GM18505 (cell line): ENCODE data around the gene SMPX.

ENCODE experiments used
- ATAC-seq: cut with Tn5 transposase; IDR thresholded peaks from one replicate; pipeline ENCODE4 v1.9.1; 2021; ENCODE audit not compliant: unreplicated experiment
- POLR2A ChIP-seq: IDR thresholded peaks from 4 replicates; pipeline ENCODE4 v1.6.1; 2011; ENCODE audit warnings: borderline replicate concordance; ENCODE audit not compliant: insufficient read depth, insufficient read length; ENCODE audit errors: extremely low read depth

The SMPX gene

DNA sequence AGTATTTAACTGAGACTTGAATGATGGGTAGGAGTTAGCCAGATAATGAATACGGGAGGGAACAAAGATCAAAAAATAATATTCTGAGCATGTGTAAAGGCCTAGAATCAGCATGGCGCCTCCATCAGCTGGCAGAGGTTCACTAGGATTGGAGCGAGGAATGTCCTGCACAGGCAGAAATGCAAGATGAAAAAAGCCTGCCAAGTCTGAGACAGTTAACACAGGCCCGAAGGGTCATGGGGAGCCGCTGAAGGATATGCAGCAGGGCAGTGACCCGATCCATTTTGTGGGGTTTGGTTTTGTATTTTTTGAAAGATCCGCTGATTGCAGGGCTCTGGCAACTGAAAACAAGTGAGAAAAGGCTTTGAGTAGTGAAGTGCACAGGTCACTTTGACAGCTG lies 40.1 kb downstream of the SMPX start:
- ATAC-seq: no peak
- no peak for TF ChIP-seq POLR2A

DNA sequence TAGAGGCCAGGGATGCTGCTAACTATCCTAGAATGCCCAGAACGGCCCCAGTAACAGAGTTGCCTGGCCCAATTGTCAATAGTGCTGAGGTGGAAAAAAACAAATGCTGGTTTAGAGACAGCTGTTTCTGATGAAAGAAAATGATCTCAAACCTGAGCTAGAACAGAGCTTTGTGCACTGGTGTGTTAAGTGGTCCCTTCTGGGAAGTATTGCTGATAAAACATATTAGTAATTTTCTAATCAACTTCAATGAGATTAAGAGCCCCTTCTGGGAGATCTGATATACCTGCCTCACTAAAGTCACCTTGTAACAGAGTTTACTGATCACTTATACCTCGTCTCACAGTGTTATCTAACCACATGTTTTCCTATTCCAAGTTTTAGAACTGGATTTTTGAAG lies 42.1 kb downstream of the SMPX start:
- ATAC-seq: no peak
- TF ChIP-seq POLR2A: no peak

DNA sequence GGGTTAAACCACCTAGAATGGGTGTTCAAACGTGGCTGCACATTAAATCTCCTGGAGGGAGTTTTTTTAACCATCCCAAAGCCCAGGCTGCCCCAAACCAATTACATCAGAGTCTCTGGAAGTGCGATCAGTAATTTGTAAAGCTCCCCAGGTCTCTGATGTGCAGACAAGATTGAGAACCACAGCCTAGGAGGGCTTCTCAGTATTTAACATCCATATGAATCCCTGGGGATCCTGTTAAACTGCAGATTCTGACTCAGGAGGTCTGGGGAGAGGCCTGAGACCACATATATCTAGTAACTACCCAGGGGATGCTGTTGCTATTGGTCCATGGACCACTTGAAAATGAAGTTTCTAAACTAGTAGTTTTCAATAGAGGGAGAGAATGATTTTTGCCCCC lies 42.6 kb downstream of the SMPX start:
- no peak for ATAC-seq

DNA sequence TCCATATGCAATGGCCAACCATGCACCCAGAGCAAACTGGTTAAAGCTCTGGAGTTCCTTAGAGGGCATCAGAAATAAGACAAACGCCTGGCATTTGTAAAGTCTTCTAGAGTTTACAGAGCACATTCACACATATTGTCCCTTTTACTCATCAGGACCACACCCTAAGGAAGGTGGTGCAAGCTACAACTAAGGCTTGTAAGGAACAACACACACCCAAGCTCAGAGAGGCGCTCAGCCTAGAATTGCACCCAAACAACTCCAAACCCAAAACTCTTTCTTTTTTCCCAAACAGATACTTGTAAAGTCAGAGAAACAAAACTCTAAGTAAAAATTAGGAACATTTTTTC lies 46.1 kb downstream of the SMPX start:
- no peak for ATAC-seq
- TF ChIP-seq POLR2A: no peak

More for the DNA sequence above, 42.6 kb downstream of the SMPX start:
- no peak for TF ChIP-seq POLR2A

DNA sequence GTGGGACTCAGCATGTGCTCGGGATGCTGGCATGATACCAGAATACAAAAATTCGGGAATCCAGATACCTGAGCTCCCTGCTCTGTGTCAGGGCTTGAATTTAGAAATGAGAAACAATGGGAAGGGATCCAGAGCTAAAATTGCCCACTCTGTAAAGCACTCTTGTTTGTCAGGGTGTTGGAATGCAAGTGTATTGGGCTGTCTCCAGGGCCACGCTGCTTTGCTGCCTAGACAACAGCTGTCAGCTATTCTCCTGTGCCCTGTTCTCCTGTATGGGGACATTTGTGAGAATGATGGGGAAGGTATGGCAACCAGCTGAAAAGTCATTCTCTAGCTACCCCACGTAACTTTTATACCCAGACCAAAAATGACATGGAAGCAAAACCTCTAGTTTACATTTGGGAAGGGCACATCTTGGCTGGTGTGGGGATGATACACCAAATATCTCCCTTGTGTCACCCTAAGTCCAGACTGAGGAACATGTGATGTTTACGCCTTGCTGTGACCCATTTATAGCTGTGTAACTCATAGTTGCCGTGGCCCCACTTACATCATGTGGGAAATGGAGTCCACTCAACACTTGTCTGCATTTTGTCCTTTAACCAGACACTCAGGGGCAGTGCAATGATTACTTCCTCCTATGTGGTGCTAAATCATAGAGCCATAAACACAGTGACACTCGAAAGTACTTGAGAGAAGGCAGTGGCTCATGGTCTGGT lies 46.6 kb downstream of the SMPX start:
- ATAC-seq: no peak
- TF ChIP-seq POLR2A: no peak

DNA sequence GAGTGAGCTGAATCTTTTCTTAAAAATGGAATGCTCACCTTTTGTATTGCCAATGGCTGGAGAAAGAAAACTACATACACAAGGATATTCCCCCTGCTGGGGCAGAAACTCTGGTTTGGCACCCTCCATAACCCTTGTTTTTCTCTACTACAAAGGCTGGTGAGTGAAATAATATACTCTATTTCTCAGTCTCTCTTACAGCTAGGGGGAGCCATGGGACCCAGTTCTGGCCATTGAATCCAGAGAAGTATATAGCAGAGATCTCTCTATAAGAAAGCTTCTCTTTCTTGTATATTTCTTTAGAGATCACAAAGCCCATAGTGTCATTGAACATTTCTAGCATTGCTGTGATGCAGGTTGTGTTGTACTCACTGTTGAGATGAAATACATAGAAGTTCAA lies 49.8 kb downstream of the SMPX start:
- no peak for ATAC-seq
- no peak for TF ChIP-seq POLR2A

DNA sequence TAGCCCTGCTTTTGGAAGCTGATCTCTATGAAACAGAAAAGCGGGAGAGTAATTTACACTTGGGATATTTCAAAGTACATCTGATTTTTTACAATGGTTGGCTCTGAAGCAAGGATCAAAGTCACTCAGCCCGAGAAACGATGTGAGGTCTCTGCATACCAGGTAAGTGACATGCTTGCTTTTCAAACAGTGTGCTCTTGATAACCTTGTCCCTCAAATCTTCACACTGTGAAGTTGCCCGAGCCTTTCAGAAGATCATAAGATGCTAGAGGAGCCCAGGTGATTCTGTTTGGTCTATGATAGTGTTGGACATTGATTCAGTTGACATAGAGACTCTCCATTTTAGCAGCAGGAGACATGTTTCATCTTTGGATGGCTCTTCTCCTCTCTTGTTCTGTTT lies 52.7 kb downstream of the SMPX start:
- ATAC-seq: no peak
- no peak for TF ChIP-seq POLR2A

DNA sequence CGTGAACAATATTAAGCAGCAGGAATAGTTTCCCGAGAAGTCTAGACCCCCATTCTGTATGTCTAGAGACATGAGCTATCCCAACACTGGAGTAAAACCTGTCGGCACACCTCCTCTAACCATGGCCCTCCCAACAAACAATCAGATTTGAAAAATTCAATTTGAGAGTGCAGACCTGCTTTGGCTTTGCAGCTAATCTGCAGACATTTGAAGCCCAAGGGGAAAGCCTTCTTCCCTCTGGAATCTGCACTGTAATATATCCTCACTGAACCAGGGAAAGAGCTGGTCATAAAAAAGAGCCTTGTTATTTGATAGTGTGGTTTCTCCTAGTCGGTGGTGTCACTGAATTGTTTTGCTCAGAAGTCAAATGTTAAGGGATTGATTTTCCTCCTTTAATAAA lies 55.2 kb downstream of the SMPX start:
- ATAC-seq: no peak
- no peak for TF ChIP-seq POLR2A

DNA sequence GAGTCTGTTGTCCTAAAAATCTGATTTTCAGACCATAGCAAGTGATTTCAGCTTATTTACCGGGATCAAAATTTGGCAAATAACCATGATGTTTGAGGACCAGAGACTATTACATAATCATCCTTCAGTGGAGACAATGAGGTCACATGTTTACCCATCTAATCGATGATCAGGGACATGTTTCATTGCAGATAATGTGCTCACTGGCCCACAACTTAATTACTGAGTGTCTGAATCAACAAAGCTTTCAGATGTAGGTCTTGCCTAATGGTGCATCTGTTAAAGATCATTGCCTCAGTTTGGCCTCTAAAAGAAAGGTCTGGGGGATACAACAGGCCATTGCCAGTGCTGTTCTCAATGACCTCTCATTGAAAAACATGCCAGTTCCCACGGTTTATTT lies 56.9 kb downstream of the SMPX start:
- TF ChIP-seq POLR2A: no peak
- no peak for ATAC-seq

DNA sequence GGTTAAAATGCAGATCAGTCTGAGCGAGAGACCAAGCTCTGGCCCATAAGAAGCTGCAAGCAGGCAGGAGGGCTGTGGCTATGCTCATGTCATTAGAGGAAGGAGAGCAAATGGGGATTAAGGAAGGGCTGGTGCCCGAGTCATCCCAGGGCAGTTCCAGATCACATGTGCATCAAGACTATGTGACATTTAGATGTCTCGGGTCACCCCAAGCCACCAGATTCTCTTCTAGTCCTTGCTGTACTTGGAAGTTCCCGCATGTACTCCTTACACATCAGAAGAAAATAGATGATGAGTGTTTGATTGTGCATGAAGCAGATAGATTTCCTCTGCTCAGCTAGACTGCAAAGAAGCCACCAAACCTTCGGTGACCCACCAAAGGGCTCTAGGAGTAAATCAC lies 57.6 kb downstream of the SMPX start:
- ATAC-seq: no peak
- no peak for TF ChIP-seq POLR2A

DNA sequence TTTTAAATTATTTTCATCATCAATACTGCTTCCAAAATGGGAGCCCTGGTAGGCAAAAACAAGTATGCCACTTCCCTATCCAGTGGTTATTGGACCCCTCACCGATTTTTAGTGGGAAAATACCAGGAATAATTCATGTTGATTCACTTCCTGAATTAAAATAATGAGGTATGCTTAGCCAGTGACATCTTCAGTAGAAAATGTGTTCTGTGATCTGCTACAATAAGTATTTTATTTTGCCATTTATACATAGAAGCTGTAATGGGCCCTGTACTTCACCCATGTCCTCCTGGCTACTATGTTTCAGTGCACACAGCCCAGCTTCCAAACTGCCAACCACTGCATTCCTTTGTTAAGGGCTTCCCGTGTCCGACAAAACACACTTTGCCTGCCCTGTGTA lies 58.8 kb downstream of the SMPX start:
- TF ChIP-seq POLR2A: no peak
- ATAC-seq: no peak

DNA sequence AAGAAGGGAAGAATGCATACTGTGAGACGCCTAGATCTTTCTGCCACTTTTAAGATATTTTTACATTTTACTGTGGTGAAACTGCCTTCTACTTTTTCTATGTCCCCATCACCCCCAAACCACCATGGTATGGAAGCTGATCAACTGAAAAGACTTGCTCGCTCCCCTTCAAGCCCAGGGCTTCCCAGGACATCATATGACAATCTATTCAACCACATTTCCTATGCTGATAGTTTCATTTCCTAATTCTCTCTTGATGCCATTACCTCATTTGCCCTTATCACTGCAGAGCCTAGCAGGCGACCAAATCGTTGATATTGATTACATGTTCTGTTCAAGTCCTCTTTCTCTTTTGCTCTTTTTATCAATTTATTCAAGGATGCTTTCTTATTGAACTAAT lies 59.6 kb downstream of the SMPX start:
- no peak for ATAC-seq
- no peak for TF ChIP-seq POLR2A

DNA sequence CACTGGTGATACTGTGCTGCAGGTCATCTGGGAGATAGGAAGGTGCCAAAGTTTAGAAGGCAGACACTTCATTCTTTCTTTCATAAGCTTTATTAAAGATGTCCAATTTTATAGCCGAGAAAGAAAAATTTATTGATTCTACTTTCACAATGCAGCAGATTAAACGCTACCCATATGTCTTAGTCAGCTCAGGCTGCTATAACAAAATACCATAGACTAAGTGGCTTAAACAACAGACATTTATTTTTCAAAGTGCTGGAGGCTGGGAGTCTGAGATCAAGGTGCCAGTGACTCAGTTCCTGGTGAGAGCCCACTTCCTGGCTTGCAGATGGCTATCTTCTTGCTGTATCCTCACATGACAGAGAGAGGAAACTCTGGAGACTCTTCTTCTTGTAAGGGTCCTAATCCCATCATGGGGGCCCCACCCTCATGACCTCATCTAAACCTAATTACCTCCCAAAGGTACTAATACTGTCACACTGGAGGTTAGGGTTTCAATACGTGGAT lies 66.4 kb downstream of the SMPX start:
- TF ChIP-seq POLR2A: no peak
- ATAC-seq: no peak

DNA sequence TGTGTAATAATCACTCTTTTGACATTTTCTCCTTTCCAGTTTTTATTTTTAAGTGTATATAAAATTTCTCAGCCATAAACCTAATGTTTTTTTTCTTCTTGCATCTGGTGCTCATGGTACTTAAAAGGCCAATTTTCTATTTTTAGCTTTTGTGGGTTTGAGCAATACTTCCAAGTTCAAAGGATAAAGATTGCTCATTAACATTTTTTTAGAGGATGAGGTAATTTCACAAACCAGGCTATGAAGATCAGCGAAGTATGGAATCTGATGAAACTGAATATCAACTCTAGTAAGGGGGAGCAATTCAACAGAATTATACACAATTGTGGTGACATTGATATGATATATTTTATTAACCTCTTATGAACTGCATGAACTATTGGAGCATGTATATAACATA lies 74.0 kb downstream of the SMPX start:
- ATAC-seq: no peak

More for the DNA sequence above, 74.0 kb downstream of the SMPX start:
- TF ChIP-seq POLR2A: no peak
